Hepatocyte (in vitro differentiated cells): Measurements from ENCODE around the gene NBAS.

Experiments
- EZH2 ChIP-seq: fragments of 200-600 bp; sonication (generic); IDR thresholded peaks from 2 replicates; pipeline ENCODE4 v1.6.1; 2016; ENCODE audit warnings: antibody characterized with exemption, mild to moderate bottlenecking, borderline replicate concordance
- EZH2phosphoT487 ChIP-seq: fragments of 200-600 bp; sonication (generic); IDR thresholded peaks from one replicate; pipeline ENCODE4 v1.6.1; 2018; ENCODE audit warnings: antibody characterized with exemption, mild to moderate bottlenecking, low read depth, moderate library complexity; ENCODE audit not compliant: unreplicated experiment, severe bottlenecking
- TF ChIP-seq, protein P1 (sequence below): fragments of 200-600 bp; sonication (generic); IDR thresholded peaks from 2 replicates; pipeline ENCODE4 v1.5.1; 2016; ENCODE audit warnings: antibody characterized with exemption, mild to moderate bottlenecking; ENCODE audit not compliant: poor library complexity

DNA sequence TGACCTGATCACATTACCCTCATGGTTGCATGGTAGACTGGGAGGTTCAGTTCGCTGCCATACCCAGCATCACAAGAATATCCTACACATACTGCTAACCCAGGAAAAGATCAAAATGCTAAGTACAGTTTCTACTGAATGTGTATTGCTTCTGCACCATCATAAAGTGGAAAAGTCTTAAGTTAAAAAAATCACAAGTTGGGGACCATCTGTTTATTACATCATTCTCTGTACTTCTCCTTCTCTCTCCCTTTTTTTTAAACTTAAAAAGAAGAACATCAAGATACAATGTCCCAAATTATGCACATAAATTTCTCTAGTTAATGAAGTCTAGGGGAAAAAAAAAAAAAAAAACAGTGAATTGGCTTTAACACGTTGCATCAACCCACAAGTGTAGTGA is 43.3 kb downstream of the NBAS start:
- TF ChIP-seq, protein P1, sequence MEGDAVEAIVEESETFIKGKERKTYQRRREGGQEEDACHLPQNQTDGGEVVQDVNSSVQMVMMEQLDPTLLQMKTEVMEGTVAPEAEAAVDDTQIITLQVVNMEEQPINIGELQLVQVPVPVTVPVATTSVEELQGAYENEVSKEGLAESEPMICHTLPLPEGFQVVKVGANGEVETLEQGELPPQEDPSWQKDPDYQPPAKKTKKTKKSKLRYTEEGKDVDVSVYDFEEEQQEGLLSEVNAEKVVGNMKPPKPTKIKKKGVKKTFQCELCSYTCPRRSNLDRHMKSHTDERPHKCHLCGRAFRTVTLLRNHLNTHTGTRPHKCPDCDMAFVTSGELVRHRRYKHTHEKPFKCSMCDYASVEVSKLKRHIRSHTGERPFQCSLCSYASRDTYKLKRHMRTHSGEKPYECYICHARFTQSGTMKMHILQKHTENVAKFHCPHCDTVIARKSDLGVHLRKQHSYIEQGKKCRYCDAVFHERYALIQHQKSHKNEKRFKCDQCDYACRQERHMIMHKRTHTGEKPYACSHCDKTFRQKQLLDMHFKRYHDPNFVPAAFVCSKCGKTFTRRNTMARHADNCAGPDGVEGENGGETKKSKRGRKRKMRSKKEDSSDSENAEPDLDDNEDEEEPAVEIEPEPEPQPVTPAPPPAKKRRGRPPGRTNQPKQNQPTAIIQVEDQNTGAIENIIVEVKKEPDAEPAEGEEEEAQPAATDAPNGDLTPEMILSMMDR = no peak
- no peak for TF ChIP-seq EZH2
- TF ChIP-seq EZH2phosphoT487 = no peak
